Peyer's patch (tissue), 4 donors: Measurements from ENCODE around the gene CRIP3.

Source experiments
- CTCF ChIP-seq, 6 experiments: fragments of 450-650 bp in 4 of 6; fragments of 200-600 bp in 2 of 6; sonication (generic) in 1 of 6; IDR thresholded peaks; one replicate each; pipeline ENCODE4 v1.5.1; 2017 to 2019; ENCODE audit warnings: antibody characterized with exemption in 6 of 6, mild to moderate bottlenecking in 3 of 6, moderate library complexity in 1 of 6
- POLR2A ChIP-seq, 2 donors: fragments of 450-650 bp; IDR thresholded peaks; one replicate each; pipeline ENCODE4 v1.5.1; 2017; ENCODE audit warnings: antibody characterized with exemption in 2 of 2, mild to moderate bottlenecking in 2 of 2, moderate library complexity in 2 of 2

GRCh38 chr6:43307451-43308100 is 1.1 kb downstream of the CRIP3 start:
- TF ChIP-seq CTCF (IDR thresholded peaks at IDR 0.05) (no peak), POLR2A (IDR thresholded peaks at IDR 0.05) (no peak)
